Natural killer cell treated with Interleukin-12 subunit alpha and Interleukin-12 subunit beta and Interleukin-15 and Interleukin-18, amount 100 ng/mL, for 72 hours (primary cell): ENCODE results near the gene GARIN3. TPM values are rescaled to one million over a fixed set of nuclear protein-coding genes. Genes with fewer than 3 reads are reported as not detected.

Experiments
- total RNA-seq, 2 donors: library from RNA; stranded (reverse); gene quantifications; one replicate each; pipeline ENCODE4 v1.2.3, GENCODE V29; 2022

The GARIN3 gene
- total RNA-seq, 2 donors from 2014 or later: not detected

Other genes starting within 250 kb of the GARIN3 start
- 10 to 100 TPM in 1 of 2 donors, 1 to 10 TPM in 1; 8.6 to 13.5 TPM for gene TIMD4, start 203.0 kb downstream of the GARIN3 start, total RNA-seq
- gene HAVCR1, start 107.1 kb downstream of the GARIN3 start, total RNA-seq: 10 to 100 TPM; 23.9 to 26.5 TPM
- 100 to 1,000 TPM; 378 to 721 TPM for gene HAVCR2, start 57.2 kb downstream of the GARIN3 start, total RNA-seq
- gene MED7, start 23.4 kb downstream of the GARIN3 start, total RNA-seq: 10 to 100 TPM; 14.8 to 16.6 TPM
- gene ITK, start 14.6 kb upstream of the GARIN3 start, total RNA-seq: 100 to 1,000 TPM; 153 to 225 TPM
- gene CYFIP2, start 99.9 kb upstream of the GARIN3 start, total RNA-seq: 100 to 1,000 TPM; 282 to 424 TPM